Ammon's horn (tissue), 1 donor: Measurements from ENCODE around the gene PPT2.
"Not testable (repeated sequence)": the region's sequence is repeated elsewhere in the genome, so short reads cannot be mapped to it uniquely, and the experiment has no call there.

ENCODE experiments used
- DNase-seq: peaks from one replicate; pipeline ENCODE4 v3.0.0-alpha.2; 2016; ENCODE audit warnings: low spot score

Gene PPT2

GRCh38 chr6:32127717-32128592 is 26.0 kb upstream of the PPT2 start, which contains the start of gene ATF6B:
TSS of gene ATF6B (minus strand) at chr6:32128246. CDS start at chr6:32128207, 39 bp downstream.
- peak; percentile 100 for DNase-seq

GRCh38 chr6:32128751-32129296 is 25.1 kb upstream of the PPT2 start:
- DNase-seq = no peak

- DNase-seq = no peak
Measured at GRCh38 chr6:32129297-32130088, 24.4 kb upstream of the PPT2 start.

- no peak for DNase-seq
Measured at GRCh38 chr6:32131439-32131948, 22.4 kb upstream of the PPT2 start.

GRCh38 chr6:32132110-32132509 is 21.8 kb upstream of the PPT2 start:
- no peak for DNase-seq

DNA sequence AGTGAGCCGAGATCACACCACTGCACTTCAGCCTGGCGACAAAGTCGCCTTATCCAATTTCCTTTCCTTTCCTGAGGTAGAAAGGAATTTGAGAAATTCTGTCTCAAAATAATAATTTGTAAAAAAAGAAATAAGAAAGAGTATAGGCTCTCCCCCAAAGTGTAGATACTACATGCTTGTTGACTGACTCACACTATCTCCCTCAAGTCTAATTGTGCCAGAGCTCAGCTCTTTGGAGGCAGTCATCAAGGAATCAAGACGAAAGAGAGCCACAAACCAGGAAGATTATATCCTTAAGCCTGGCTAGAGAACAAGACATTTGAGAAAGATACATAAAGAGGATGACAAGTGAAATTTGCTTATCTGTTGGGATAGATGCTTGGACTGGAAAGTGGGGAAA is 20.2 kb upstream of the PPT2 start:
- no peak for DNase-seq

GRCh38 chr6:32137454-32137853 is 16.5 kb upstream of the PPT2 start:
- DNase-seq = no peak

DNA sequence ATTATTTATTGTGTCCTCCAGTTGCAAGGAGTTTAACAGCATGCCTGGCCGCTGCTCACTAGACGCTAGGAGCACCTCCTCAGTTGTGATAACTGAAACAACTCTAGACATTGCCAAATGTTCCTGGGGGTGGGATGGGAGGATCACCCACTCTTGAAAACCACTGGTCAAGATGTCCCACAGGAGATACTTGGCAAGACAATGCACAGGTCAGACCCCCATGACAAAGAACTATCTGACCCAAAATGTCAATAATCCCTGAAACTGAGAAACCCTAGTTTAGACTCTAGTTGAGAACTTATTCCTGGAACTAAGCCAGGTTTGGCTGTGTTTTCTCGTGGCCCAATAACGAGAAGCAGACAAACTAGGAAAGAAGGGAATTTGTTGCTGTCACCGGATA is 14.4 kb upstream of the PPT2 start:
- DNase-seq = no peak

DNA sequence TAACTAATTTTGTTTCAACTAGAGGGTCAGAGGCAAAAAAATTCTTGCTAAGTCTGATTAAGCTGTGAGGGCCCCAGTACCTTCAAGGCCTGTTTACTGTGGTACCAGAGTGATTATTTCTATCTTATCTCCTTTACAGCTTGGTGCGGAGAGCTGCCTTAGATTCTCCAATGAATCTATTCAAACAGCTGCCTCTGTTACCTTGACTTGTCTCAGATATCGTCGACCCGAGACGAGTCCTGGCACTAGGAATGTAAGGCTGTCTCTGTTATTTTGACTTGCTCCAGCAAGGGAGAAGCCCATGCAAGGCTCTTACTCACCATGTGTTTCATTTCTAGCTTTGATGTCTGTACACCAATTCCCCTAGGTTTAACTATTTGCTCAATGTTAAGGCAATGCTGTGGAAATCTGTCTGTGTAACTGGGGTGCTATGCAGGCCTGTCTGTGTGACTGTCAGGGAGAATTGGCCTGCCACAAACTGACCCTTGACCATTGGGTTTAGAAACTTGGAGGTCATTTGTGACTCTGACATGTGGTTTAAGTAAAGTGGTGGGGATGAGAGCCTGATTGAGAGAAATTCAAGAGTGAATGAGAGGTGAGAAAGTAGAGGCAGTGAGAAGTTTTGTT is 13.4 kb upstream of the PPT2 start:
- no peak for DNase-seq

- not testable (repeated sequence) for DNase-seq
Measured at GRCh38 chr6:32144238-32144637, 9.7 kb upstream of the PPT2 start.

- no peak for DNase-seq
Measured at GRCh38 chr6:32146287-32146686, 7.7 kb upstream of the PPT2 start.

- DNase-seq = no peak
Measured at GRCh38 chr6:32146687-32147086, 7.3 kb upstream of the PPT2 start.

- no peak for DNase-seq
Measured at GRCh38 chr6:32147401-32148132, 6.4 kb upstream of the PPT2 start.

GRCh38 chr6:32148289-32149091 is 5.5 kb upstream of the PPT2 start:
- peak; percentile 41 for DNase-seq

DNA sequence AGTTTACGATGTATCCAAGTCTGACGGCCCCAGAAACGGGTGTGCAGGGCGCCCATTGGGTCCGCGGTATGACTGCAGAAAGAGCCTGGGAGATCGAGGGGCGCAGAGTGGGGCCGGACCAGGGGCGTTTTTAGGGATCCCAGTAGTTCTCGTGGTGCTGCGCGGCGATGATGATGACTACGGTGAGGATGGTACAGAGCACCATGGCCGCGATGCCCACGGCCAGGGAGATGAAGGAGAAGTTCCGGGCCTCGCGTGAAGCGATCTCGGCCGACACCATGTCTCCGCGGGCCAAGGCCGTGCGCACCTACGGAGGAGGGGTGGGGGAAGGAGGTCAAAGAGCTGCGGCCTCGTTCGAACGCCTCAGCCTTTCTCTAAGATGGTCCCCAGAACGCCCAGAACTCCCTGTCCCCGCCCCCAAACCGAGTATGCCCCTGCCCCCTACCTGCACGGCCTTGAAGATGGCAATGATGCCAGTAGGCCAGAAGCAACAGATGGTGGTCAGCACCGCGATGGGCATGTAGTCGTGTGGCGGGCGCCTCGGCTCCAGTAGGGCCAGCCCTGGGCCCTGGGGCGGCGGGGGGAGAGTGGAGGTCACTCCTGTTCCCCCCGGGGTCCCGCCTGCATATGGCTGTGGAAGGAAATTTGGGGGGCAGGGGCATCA is 4.7 kb upstream of the PPT2 start:
- no peak for DNase-seq

- no peak for DNase-seq
Measured at GRCh38 chr6:32149932-32150870, 3.7 kb upstream of the PPT2 start.

DNA sequence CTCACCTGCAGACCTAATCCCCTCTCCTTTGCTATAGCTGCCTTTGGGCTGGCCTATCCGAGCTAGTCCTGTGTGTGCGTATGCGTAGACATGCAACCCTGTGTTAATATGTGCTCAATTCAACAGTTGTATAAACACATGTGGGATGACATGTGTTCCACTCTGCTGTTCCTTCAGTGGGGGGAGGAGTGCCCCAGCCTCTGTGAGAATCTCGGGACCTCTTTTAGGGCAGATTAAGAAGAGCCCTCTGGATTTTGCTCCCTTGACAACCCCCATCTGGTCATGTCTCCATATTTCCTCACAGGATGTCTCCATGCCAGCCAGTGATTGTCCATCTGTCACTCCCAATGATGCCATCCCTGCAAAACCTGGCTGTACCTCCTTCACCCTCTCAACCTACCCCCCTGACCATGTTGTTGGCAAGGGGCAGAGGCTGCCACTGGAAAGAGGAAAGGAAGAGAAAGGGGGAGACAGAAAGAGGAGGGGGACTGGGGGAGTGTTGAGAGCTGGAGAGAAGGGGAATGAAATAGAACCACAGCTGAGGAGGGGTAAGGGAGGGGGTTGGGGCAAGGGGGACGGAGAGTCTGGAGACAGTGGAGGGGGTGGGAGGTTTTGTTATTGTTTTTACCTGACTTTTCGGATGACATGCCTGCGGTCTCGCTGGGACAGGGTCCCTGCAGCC is 2.6 kb upstream of the PPT2 start:
- no peak for DNase-seq
